GM12865 (cell line): ENCODE measurements around the gene TCEA2.

Source experiments
- DNase-seq: peaks from one replicate; pipeline ENCODE4 v3.0.0; 2010; ENCODE audit warnings: low read depth
- H3K4me3 ChIP-seq: 2 replicates; pipeline ENCODE4 v1.5.1; 2011; ENCODE audit warnings: mild to moderate bottlenecking, low read depth, low read length, control low read depth
- CTCF ChIP-seq: IDR thresholded peaks from 2 replicates; pipeline ENCODE4 v1.5.1; 2011; ENCODE audit warnings: low read length, control low read depth, low read depth, inconsistent platforms; ENCODE audit not compliant: insufficient read depth; ENCODE audit errors: missing control alignments

TCEA2 gene

DNA sequence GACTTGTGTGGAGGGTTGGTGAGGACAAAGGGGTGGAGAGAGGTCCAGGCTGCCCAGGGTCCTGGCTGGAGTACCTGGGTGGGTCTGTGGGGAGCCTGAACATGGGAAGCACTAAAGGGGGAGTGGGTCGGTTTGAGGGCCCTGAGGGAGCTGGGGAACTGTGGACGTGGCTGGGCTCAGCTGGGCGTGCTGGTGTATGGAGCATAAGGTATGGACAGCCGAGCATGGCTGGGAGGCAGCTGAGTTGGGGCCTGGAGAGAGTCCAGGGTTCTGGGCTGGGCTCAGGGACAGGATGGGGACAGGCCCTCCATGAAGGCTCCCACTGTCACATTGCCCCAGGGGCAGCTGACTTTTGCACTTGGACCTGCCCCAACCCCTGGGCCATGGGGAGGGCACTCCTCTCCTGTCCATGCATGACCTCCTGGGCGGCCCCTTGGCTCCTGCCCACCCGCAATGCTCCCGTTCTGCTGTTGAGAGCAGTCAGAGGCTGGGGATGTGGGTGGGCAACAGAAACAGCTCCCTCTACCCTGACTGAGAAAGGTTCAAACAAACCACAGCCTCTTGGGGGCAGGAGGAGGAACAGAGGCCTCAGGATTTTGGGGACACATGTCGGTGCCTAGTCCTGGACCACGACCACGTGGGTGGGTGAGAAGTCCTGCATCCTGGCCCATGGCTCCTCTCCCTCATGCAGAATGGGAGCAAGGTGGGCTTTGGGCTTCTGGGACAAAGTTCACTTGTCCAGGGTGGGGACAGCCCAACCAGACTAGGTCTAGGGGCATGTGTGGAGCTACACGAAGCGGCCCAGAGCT, 22.6 kb upstream of the TCEA2 start:
- H3K4me3 ChIP-seq = no peak overlapping the region
- TF ChIP-seq CTCF = no peak
- no peak for DNase-seq

DNA sequence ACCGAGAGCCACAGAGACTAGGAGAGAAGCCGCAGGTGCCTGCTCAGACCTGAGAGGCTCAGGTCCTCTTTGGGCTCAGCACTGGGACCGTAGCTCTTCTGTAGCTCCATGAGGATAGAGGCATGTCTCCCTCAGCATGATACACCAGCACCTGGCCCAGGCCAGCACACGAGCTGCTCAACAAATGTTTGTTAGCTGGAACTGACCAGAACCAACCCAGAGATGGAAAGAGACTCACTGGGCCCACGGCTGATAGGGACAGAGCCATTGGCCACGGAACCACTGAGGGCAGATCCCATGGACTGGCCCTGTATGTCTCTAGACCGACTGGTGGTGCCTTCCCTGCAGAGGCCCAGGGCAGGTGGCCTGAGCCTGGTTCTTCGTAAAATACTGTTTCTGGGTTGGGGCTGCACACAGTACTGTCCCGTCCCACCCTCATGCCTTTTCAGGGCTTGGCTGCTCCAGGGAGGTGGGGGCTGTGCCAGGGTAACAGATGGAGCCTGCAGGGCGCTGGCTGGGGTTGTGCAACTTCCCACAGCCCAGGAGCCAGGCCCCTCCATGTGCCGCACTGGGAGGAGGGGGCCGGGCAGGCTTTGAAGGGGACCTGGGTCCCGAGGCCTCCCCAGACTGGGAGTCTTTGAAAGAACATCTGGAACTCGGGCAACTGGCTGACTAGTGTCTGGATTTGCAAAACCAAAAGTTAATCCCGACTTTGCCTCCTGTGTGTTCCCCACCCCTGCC, 21.8 kb upstream of the TCEA2 start:
- no peak for TF ChIP-seq CTCF
- H3K4me3 ChIP-seq = peak overlapping the region; percentile 61
- no peak for DNase-seq

- peak overlapping the region; percentile 61 for H3K4me3 ChIP-seq
- no peak for TF ChIP-seq CTCF
- DNase-seq = peak; percentile 35
Observed at GRCh38 chr20:64041781-64042053, 21.3 kb upstream of the TCEA2 start.

- TF ChIP-seq CTCF = no peak
- peak; percentile 59 for DNase-seq
- H3K4me3 ChIP-seq = peak overlapping the region; percentile 61
Observed at GRCh38 chr20:64042054-64042781, 20.8 kb upstream of the TCEA2 start.

GRCh38 chr20:64043768-64044167, 19.2 kb upstream of the TCEA2 start:
- H3K4me3 ChIP-seq = no peak overlapping the region
- DNase-seq = no peak
- TF ChIP-seq CTCF = no peak

DNA sequence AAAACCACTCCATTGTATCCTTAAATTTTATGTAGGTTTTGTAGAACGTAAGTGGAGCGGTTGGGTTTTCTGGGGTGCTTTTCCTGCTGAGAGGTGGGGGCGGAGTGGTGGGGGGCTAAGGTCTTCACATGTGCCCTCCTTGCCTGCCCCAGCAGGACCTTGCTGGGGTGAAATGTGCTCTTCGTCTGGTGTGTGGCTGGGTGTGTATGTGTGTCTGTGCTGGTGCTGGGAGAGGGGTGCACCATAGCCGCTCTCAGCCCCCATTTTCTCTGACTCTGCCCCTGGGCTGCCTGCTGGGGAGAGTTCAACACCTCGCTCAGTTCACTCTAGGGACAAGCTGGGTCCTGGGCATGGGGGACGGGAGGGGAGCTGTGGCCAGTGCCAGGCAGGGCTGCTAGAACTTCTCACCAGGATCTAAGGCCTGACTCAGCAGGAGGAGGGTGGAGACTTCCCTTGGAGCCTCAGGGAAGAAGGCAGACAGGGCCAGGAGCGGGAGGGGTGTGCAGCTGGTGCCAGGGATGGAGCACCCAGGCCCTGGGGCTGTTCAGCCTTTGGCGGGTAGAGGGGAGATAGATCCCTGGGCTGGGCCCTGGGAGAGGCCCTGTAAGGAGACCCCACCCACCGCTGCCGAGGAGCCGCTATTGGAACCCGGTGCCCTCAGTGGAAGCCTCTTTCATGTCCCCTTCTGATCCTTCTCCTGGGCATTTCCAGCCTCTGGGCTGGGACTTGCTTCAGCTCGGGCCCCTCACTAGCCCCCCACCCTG, 18.3 kb upstream of the TCEA2 start:
- H3K4me3 ChIP-seq = no peak overlapping the region
- no peak for DNase-seq
- no peak for TF ChIP-seq CTCF
